H9 (cell line): ENCODE data around the gene SPZ1. TPM values are rescaled to one million over a fixed set of nuclear protein-coding genes. Genes with fewer than 3 reads are reported as not detected.

Source experiments
- DNase-seq: peaks from one replicate; pipeline ENCODE4 v3.0.0-alpha.2; 2017
- H2AFZ ChIP-seq: one replicate; pipeline ENCODE4 v1.6.1; 2013; ENCODE audit warnings: mild to moderate bottlenecking, low read length, control low read depth, moderate library complexity
- H2AK5ac ChIP-seq: 2 replicates; pipeline ENCODE4 v1.6.1; 2013; ENCODE audit warnings: low read length, control low read depth, mixed read lengths; ENCODE audit not compliant: insufficient read length
- H2BK120ac ChIP-seq: one replicate; pipeline ENCODE4 v1.6.1; 2013; ENCODE audit warnings: low read depth, mild to moderate bottlenecking, low read length, control low read depth, inconsistent platforms; ENCODE audit not compliant: poor library complexity, severe bottlenecking
- H2BK12ac ChIP-seq: 2 replicates; pipeline ENCODE4 v1.6.1; 2013; ENCODE audit warnings: low read length, control low read depth, mixed read lengths, low read depth; ENCODE audit not compliant: insufficient read length
- H2BK15ac ChIP-seq: 2 replicates; pipeline ENCODE4 v1.6.1; 2013; ENCODE audit warnings: low read depth, low read length, control low read depth
- H2BK20ac ChIP-seq: one replicate; pipeline ENCODE4 v1.6.1; 2013; ENCODE audit warnings: low read depth, mild to moderate bottlenecking, low read length, control low read depth, inconsistent platforms; ENCODE audit not compliant: poor library complexity, severe bottlenecking
- H2BK5ac ChIP-seq: 2 replicates; pipeline ENCODE4 v1.6.1; 2013; ENCODE audit warnings: low read length, control low read depth, mixed read lengths; ENCODE audit not compliant: insufficient read length
- H3K14ac ChIP-seq: 2 replicates; pipeline ENCODE4 v1.6.1; 2013; ENCODE audit warnings: low read length, control low read depth; ENCODE audit not compliant: insufficient read depth
- H3K18ac ChIP-seq: 2 replicates; pipeline ENCODE4 v1.6.1; 2013; ENCODE audit warnings: low read depth, mild to moderate bottlenecking, mixed read lengths, low read length, control low read depth; ENCODE audit not compliant: insufficient read length
- H3K23ac ChIP-seq: 2 replicates; pipeline ENCODE4 v1.6.1; 2013; ENCODE audit warnings: low read length, control low read depth, mixed read lengths, low read depth; ENCODE audit not compliant: insufficient read length
- H3K23me2 ChIP-seq: 2 replicates; pipeline ENCODE4 v1.6.1; 2013; ENCODE audit warnings: low read depth, mild to moderate bottlenecking, mixed read lengths, low read length, control low read depth; ENCODE audit not compliant: insufficient read length, poor library complexity, severe bottlenecking
- H3K27ac ChIP-seq: 2 replicates; pipeline ENCODE4 v1.5.1; 2013; ENCODE audit warnings: low read length, control low read depth, mixed read lengths, low read depth; ENCODE audit not compliant: insufficient read length
- H3K27me3 ChIP-seq: 2 replicates; pipeline ENCODE4 v1.6.1; 2013; ENCODE audit warnings: low read length, control low read depth, inconsistent platforms; ENCODE audit not compliant: insufficient read depth
- H3K4ac ChIP-seq: 2 replicates; pipeline ENCODE4 v1.6.1; 2013; ENCODE audit warnings: low read depth, mild to moderate bottlenecking, control low read depth, inconsistent platforms, low read length, moderate library complexity
- H3K4me1 ChIP-seq: 2 replicates; pipeline ENCODE4 v1.6.1; 2013; ENCODE audit warnings: low read length, control low read depth, inconsistent platforms; ENCODE audit not compliant: insufficient read depth
- H3K4me2 ChIP-seq: 2 replicates; pipeline ENCODE4 v1.6.1; 2013; ENCODE audit warnings: low read length, control low read depth, mixed read lengths; ENCODE audit not compliant: insufficient read length, insufficient read depth
- H3K56ac ChIP-seq: 2 replicates; pipeline ENCODE4 v1.6.1; 2013; ENCODE audit warnings: low read depth, mild to moderate bottlenecking, mixed read lengths, low read length, control low read depth; ENCODE audit not compliant: insufficient read length
- H3K79me1 ChIP-seq: 2 replicates; pipeline ENCODE4 v1.6.1; 2013; ENCODE audit warnings: low read depth, mild to moderate bottlenecking, moderate library complexity, low read length, control low read depth, inconsistent platforms; ENCODE audit not compliant: insufficient read depth, poor library complexity, severe bottlenecking
- H3K79me2 ChIP-seq: 2 replicates; pipeline ENCODE4 v1.6.1; 2013; ENCODE audit warnings: low read length, control low read depth, inconsistent platforms; ENCODE audit not compliant: insufficient read depth
- H3K9ac ChIP-seq: 2 replicates; pipeline ENCODE4 v1.6.1; 2013; ENCODE audit warnings: low read length, control low read depth, mixed read lengths; ENCODE audit not compliant: insufficient read length; ENCODE audit errors: extremely low read depth
- H3K9me3 ChIP-seq: one replicate; pipeline ENCODE4 v1.6.1; 2013; ENCODE audit warnings: low read depth, low read length, inconsistent platforms; ENCODE audit not compliant: control insufficient read depth
- H3T11ph ChIP-seq: one replicate; pipeline ENCODE4 v1.6.1; 2013; ENCODE audit warnings: mild to moderate bottlenecking, low read length, control low read depth, inconsistent platforms
- H4K20me1 ChIP-seq: one replicate; pipeline ENCODE4 v1.6.1; 2013; ENCODE audit not compliant: control insufficient read depth, insufficient read length, insufficient read depth
- H4K5ac ChIP-seq: 2 replicates; pipeline ENCODE4 v1.6.1; 2013; ENCODE audit warnings: low read depth, mild to moderate bottlenecking, mixed read lengths, low read length, control low read depth; ENCODE audit not compliant: insufficient read length
- H4K8ac ChIP-seq: replicated peaks from 2 replicates; pipeline ENCODE4 v1.6.1; 2013; ENCODE audit warnings: low read length, control low read depth, mixed read lengths, low read depth; ENCODE audit not compliant: insufficient read length
- H4K91ac ChIP-seq: 2 replicates; pipeline ENCODE4 v1.6.1; 2013; ENCODE audit warnings: low read depth, mild to moderate bottlenecking, moderate library complexity, mixed read lengths, low read length, control low read depth; ENCODE audit not compliant: insufficient read length
- H3K27ac Mint-ChIP-seq, 3 experiments: 2 replicates in 2 of 3; 3 replicates in 1 of 3; pipeline ENCODE4 v1.8.0; 2020 to 2021; ENCODE audit warnings: mixed read lengths in 3 of 3, mild to moderate bottlenecking in 1 of 3, moderate library complexity in 1 of 3
- H3K27me3 Mint-ChIP-seq: 2 replicates; pipeline ENCODE4 v1.8.0; 2021; ENCODE audit warnings: low read depth, mild to moderate bottlenecking, moderate library complexity, mixed read lengths
- H3K36me3 Mint-ChIP-seq, 3 experiments: 2 replicates in 2 of 3; 3 replicates in 1 of 3; pipeline ENCODE4 v1.8.0; 2020 to 2021; ENCODE audit warnings: low read depth in 3 of 3, mixed read lengths in 3 of 3; ENCODE audit not compliant: insufficient read depth in 1 of 3
- H3K4me1 Mint-ChIP-seq, 2 experiments: 2 replicates each; pipeline ENCODE4 v1.8.0; 2020; ENCODE audit warnings: mixed read lengths in 2 of 2
- H3K4me3 Mint-ChIP-seq, 2 experiments: 2 replicates in 1 of 2; 3 replicates in 1 of 2; pipeline ENCODE4 v1.8.0; 2020 to 2021; ENCODE audit warnings: mild to moderate bottlenecking in 2 of 2, mixed read lengths in 2 of 2, moderate library complexity in 1 of 2
- H3K9me3 Mint-ChIP-seq, 2 experiments: 2 replicates in 1 of 2; 3 replicates in 1 of 2; pipeline ENCODE4 v1.8.0; 2020; ENCODE audit warnings: mild to moderate bottlenecking in 2 of 2, mixed read lengths in 2 of 2, moderate library complexity in 1 of 2
- WGBS: extraction: QIAGEN DNeasy Blood & Tissue Kit; methylation state at CpG from one replicate; pipeline ENCODE4 v1.1.7; 2013; ENCODE audit warnings: missing lambda C conversion rate, low lambda C conversion rate, mixed read lengths; ENCODE audit not compliant: insufficient read length; ENCODE audit errors: extremely low coverage; 5-methylcytosine and 5-hydroxymethylcytosine counted together
- total RNA-seq: library from RNA; stranded (reverse); gene quantifications from 2 replicates; pipeline ENCODE4 v1.2.1, GENCODE V29; 2021
- TF ChIP-seq, protein P1 (sequence below): fragments of 200-600 bp; sonication (generic); conservative IDR thresholded peaks from 3 replicates; pipeline ENCODE4 v1.8.0; 2021; ENCODE audit warnings: antibody characterized with exemption, mild to moderate bottlenecking

Gene SPZ1
- total RNA-seq, 1 experiment from 2014 or later = not detected

DNA sequence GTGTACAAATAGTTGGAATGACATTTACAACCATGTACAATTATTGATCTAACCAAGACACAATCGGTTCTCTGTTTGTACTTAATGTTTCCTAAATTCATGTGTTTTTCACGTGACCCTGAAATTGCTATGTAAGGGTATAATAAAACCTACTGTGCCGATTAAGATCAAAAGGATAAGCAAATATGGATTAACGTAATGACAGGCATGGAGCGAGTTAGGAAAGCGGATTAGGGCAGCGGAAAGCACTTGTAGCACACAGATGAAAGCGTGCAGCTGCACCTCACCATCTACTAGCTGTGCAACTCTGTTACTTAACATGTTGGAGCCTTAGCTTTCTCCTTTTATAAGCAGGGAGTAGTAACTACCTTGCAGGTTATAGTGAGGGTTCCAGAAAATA lies 49.7 kb downstream of the SPZ1 start:
- no peak overlapping the region for H3K27ac ChIP-seq
- no peak overlapping the region for H3K18ac ChIP-seq
- H3K4me1 ChIP-seq = no peaks in the 10 kb centered on the region
- no CpG with 5 or more reads among the region's 8 CpGs for whole genome bisulfite sequencing
- Mint-ChIP-seq H3K4me3 (no peak overlapping the region), H3K4me1 (peaks cover 3 to 10% of the 10 kb centered on the region in 2 experiments), H3K36me3 (peaks cover 0 to 11% (median 2%) of the 10 kb centered on the region in 3 experiments; a peak in 5 of 7 replicates), H3K27ac (no peak overlapping the region), H3K9me3 (peaks cover 7 to 9% of the 10 kb centered on the region in 2 experiments), H3K27me3 (no peaks in the 10 kb centered on the region; the same call in 1 of the 2 replicates)
- H4K8ac ChIP-seq = no peak overlapping the region
- H2AK5ac ChIP-seq = no peak overlapping the region
- no peak for DNase-seq
- H3T11ph ChIP-seq = no peak overlapping the region
- H4K5ac ChIP-seq = no peak overlapping the region
- no peak overlapping the region for H4K91ac ChIP-seq
- no peak overlapping the region for H3K14ac ChIP-seq
- no peak overlapping the region for H3K4ac ChIP-seq
- H3K9me3 ChIP-seq = no peaks in the 10 kb centered on the region
- no peak overlapping the region for H2BK5ac ChIP-seq
- no peak overlapping the region for H2BK15ac ChIP-seq
- TF ChIP-seq, protein P1, sequence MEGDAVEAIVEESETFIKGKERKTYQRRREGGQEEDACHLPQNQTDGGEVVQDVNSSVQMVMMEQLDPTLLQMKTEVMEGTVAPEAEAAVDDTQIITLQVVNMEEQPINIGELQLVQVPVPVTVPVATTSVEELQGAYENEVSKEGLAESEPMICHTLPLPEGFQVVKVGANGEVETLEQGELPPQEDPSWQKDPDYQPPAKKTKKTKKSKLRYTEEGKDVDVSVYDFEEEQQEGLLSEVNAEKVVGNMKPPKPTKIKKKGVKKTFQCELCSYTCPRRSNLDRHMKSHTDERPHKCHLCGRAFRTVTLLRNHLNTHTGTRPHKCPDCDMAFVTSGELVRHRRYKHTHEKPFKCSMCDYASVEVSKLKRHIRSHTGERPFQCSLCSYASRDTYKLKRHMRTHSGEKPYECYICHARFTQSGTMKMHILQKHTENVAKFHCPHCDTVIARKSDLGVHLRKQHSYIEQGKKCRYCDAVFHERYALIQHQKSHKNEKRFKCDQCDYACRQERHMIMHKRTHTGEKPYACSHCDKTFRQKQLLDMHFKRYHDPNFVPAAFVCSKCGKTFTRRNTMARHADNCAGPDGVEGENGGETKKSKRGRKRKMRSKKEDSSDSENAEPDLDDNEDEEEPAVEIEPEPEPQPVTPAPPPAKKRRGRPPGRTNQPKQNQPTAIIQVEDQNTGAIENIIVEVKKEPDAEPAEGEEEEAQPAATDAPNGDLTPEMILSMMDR = no peak
- H3K4me2 ChIP-seq = no peak overlapping the region
- no peaks in the 10 kb centered on the region for H3K23me2 ChIP-seq
- H4K20me1 ChIP-seq = no peaks in the 10 kb centered on the region
- H3K56ac ChIP-seq = no peak overlapping the region
- H2BK120ac ChIP-seq = no peak overlapping the region
- H2BK20ac ChIP-seq = no peak overlapping the region
- no peak overlapping the region for H2AFZ ChIP-seq
- no peaks in the 10 kb centered on the region for H3K79me1 ChIP-seq
- H3K27me3 ChIP-seq = no peaks in the 10 kb centered on the region
- H3K79me2 ChIP-seq = no peaks in the 10 kb centered on the region
- H3K9ac ChIP-seq = no peak overlapping the region
- no peak overlapping the region for H2BK12ac ChIP-seq
- H3K23ac ChIP-seq = no peak overlapping the region
